BE2C (cell line): ENCODE measurements around the gene ELOVL1.
"Not testable (repeated sequence)": the region's sequence is repeated elsewhere in the genome, so short reads cannot be mapped to it uniquely, and the experiment has no call there.

ENCODE experiments used
- DNase-seq: peaks from one replicate; pipeline ENCODE4 v3.0.0-alpha.2; 2020
- H3K27me3 ChIP-seq: fragments of 250-450 bp; sonication (Bioruptor Pico); 2 replicates; pipeline ENCODE4 v1.5.1; 2020; ENCODE audit warnings: mild to moderate bottlenecking
- H3K36me3 ChIP-seq: fragments of 250-450 bp; sonication (Bioruptor Pico); 2 replicates; pipeline ENCODE4 v1.5.1; 2020; ENCODE audit warnings: mild to moderate bottlenecking
- H3K4me1 ChIP-seq: fragments of 250-450 bp; sonication (Bioruptor Pico); 2 replicates; pipeline ENCODE4 v1.5.1; 2020
- H3K4me3 ChIP-seq: 2 replicates; pipeline ENCODE4 v1.5.1; 2011; ENCODE audit warnings: low read depth, low read length
- H3K9me3 ChIP-seq: fragments of 250-450 bp; sonication (Bioruptor Pico); 2 replicates; pipeline ENCODE4 v1.5.1; 2020
- CTCF ChIP-seq: IDR thresholded peaks from 2 replicates; pipeline ENCODE4 v1.5.1; 2012; ENCODE audit warnings: mild to moderate bottlenecking, low read depth, low read length

Gene ELOVL1

GRCh38 chr1:43405219-43405875 is 37.5 kb upstream of the ELOVL1 start:
- no peaks in the 10 kb centered on the region for H3K9me3 ChIP-seq
- H3K36me3 ChIP-seq, result no peaks in the 10 kb centered on the region; the same call in 1 of the 2 replicates
- no peaks in the 10 kb centered on the region for H3K4me1 ChIP-seq
- H3K4me3 ChIP-seq, result no peak overlapping the region
- no peak for TF ChIP-seq CTCF
- no peak for DNase-seq
- H3K27me3 ChIP-seq, result no peaks in the 10 kb centered on the region

GRCh38 chr1:43404353-43404752 is 36.5 kb upstream of the ELOVL1 start:
- Histone ChIP-seq H3K27me3 (no peaks in the 10 kb centered on the region), H3K36me3 (no peaks in the 10 kb centered on the region; the same call in 1 of the 2 replicates), H3K4me1 (no peaks in the 10 kb centered on the region), H3K4me3 (no peak overlapping the region), H3K9me3 (no peaks in the 10 kb centered on the region)
- DNase-seq, result no peak
- no peak for TF ChIP-seq CTCF

GRCh38 chr1:43402089-43402865 is 34.5 kb upstream of the ELOVL1 start:
- no peak for DNase-seq
- no peaks in the 10 kb centered on the region for H3K27me3 ChIP-seq
- no peaks in the 10 kb centered on the region for H3K9me3 ChIP-seq
- H3K4me3 ChIP-seq, result no peak overlapping the region
- TF ChIP-seq CTCF, result no peak
- H3K4me1 ChIP-seq, result no peaks in the 10 kb centered on the region
- no peaks in the 10 kb centered on the region; the same call in 1 of the 2 replicates for H3K36me3 ChIP-seq

- not testable (repeated sequence) for H3K36me3 ChIP-seq
These were observed 32.6 kb upstream of the ELOVL1 start for GRCh38 chr1:43400441-43400840.

GRCh38 chr1:43398227-43398626 is 30.4 kb upstream of the ELOVL1 start:
- H3K27me3 ChIP-seq, result no peaks in the 10 kb centered on the region
- no peak overlapping the region for H3K4me3 ChIP-seq
- H3K9me3 ChIP-seq, result no peaks in the 10 kb centered on the region
- H3K4me1 ChIP-seq, result no peaks in the 10 kb centered on the region
- no peak for DNase-seq
- TF ChIP-seq CTCF, result no peak
- H3K36me3 ChIP-seq, result no peaks in the 10 kb centered on the region

More at GRCh38 chr1:43400441-43400840, 32.6 kb upstream of the ELOVL1 start:
- not testable (repeated sequence) for H3K4me3 ChIP-seq, H3K9me3 ChIP-seq, DNase-seq, H3K27me3 ChIP-seq, H3K4me1 ChIP-seq

GRCh38 chr1:43396059-43396458 is 28.2 kb upstream of the ELOVL1 start:
- TF ChIP-seq CTCF, result no peak
- no peak overlapping the region for H3K4me3 ChIP-seq
- no peaks in the 10 kb centered on the region for H3K36me3 ChIP-seq
- no peak for DNase-seq
- H3K9me3 ChIP-seq, result no peaks in the 10 kb centered on the region
- H3K27me3 ChIP-seq, result no peaks in the 10 kb centered on the region
- no peaks in the 10 kb centered on the region for H3K4me1 ChIP-seq
